GM21619 (cell line): ENCODE measurements around the gene GPR137B.
"Not testable (repeated sequence)": the region's sequence is repeated elsewhere in the genome, so short reads cannot be mapped to it uniquely, and the experiment has no call there.

Source experiments
- ATAC-seq: cut with Tn5 transposase; IDR thresholded peaks from one replicate; pipeline ENCODE4 v1.9.1; 2021; ENCODE audit not compliant: unreplicated experiment

Gene GPR137B

GRCh38 chr1:236160540-236161127 lies 18.3 kb downstream of the GPR137B start:
- ATAC-seq, result no peak

GRCh38 chr1:236161230-236161629 lies 18.9 kb downstream of the GPR137B start:
- ATAC-seq, result no peak

DNA sequence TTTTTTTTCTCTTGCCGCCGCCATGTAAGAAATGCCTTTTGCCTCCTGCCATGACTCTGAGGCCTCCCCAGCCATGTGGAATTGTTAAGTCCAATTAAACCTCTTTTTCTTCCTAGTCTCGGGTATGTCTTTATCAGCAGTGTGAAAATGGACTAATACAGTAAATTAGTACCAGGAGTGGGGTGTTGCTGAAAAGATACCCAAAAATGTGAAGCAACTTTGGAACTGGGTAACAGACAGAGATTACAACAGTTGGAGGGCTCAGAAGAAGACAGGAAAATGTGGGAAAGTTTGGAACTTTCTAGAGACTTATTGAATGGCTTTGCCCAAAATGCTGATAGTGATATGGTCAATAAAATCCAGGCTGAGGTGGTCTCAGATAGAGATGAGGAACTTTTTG lies 19.4 kb downstream of the GPR137B start:
- ATAC-seq, result not testable (repeated sequence)

- ATAC-seq, result no peak
Observed at GRCh38 chr1:236163463-236164153, 21.3 kb downstream of the GPR137B start.

- no peak for ATAC-seq
Observed at GRCh38 chr1:236164273-236164672, 21.9 kb downstream of the GPR137B start.

- ATAC-seq, result no peak
Observed at GRCh38 chr1:236165238-236165981, 23.1 kb downstream of the GPR137B start.

- ATAC-seq, result no peak
Observed at GRCh38 chr1:236166041-236166440, 23.7 kb downstream of the GPR137B start.

- ATAC-seq, result no peak
Observed at GRCh38 chr1:236167154-236167553, 24.8 kb downstream of the GPR137B start.

DNA sequence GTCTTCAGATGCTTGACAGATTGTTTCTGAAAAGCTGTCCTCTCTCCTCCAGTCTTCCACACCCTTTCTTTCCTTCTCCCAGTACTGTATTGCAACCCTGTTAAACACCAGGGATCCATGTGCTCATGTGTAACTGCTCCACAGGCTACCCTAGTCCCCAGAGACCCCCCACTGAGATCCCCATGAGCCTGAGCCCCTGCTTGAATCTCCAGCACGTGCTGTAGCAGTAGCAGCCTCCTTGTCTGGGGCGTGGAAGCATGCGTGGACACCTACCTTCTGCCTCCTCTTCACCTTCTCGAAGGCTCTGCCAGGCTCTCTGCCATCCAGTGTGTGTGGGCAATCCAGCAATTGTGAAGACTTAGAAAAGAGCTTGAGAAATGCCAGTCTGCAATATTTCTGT lies 25.2 kb downstream of the GPR137B start:
- ATAC-seq, result no peak

DNA sequence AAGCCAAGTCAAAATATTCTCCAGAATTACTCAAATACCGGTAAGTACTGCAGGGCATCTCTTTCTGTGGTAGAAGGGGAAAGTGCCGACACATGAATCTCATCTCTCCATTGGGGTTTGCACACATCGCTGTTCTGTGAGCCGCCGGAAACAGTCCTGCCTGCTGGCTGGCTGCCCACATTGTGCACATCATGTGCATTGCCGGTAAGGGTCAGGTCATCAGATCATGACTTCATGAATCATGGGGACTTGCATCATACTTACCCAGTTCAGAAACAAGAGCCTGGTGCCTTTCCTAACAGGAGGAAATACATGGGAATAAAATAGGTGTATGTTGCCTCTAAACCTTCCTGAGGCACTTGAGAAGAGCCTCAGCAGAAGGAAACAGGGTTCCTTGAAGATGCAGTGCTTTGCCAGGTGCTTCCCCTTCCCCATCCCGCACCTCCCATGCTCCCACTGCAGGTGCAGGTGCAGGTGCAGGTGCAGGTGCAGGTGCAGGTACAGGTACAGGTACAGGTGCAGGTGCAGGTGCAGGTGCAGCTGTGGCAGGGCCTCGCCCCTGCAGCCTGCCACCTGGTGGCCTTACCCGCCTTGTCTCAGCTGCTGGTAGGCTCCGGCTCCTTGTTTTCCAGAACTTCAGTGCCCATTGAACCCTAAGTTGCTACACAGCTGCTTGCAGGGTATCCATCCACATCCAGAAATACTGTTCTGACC lies 26.5 kb downstream of the GPR137B start:
- ATAC-seq, result no peak

- ATAC-seq, result no peak
Observed at GRCh38 chr1:236172041-236172579, 29.8 kb downstream of the GPR137B start.

GRCh38 chr1:236173174-236173767 lies 30.9 kb downstream of the GPR137B start:
- ATAC-seq, result no peak

- ATAC-seq, result peak; percentile 91
Observed at GRCh38 chr1:236175642-236176336, 33.5 kb downstream of the GPR137B start.

DNA sequence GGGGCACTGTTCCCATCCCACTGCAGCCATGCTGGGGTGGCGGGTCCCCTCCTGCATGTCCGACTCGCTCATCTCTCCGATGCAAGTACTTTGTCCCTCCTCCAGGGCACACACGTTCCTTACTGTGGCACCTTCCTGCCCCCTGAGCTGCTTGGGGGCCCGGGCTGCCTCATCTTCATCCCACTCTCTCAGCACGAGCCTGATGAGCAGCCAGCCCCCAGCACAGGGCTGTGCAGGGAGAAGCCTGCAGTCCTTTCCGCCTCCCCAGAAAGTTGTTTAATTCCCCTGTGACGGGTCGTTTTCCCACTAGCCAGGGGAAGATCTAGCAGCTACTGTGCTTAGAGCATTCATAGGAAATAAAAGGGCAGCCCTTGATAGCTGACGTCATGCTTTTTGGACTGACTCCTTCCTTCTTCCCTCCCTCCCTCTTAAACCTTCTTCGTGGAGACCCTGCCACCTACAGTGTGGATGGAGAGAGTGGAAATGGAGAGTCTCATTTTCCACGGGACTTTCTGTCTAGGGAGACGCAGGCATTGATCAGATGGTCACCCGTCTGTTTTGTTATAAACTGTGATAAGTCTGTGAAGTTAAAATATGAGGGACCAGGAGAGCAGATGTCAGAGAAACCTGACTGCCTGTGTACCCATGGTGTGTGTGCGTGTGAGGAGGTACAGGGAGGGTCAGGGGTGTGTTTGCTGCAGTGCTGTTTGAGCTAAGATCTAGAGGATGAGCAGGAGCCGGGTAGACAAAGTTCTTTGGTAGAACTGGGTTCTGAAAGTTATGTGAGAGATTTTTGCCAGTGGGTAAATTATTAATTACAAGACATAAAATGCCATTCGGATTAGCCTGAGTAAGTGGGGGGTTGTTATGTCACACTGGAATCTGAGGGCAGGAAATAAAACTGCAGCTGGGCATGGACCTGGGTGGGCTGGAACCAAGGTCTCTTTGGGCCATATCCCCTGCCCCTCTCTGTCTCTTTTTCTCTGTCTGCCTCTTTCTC lies 34.3 kb downstream of the GPR137B start:
- ATAC-seq, result no peak

DNA sequence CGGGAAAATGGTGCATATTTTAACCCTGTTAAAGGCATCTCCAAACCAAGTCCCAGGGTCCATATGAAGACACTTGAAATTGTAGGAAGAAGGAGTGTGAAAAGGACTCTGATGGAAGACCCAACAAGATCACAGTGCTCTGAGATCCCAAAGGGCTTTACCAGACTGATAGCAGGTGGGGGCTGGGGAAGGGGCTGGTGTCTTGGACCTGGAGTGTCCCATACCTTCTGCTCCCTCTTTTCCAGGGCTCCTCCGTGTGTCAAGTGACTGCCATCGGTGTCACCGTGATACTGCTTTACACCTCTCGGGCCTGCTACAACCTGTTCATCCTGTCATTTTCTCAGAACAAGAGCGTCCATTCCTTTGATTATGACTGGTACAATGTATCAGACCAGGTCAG lies 37.3 kb downstream of the GPR137B start:
- no peak for ATAC-seq

GRCh38 chr1:236181059-236181458 lies 38.7 kb downstream of the GPR137B start:
- no peak for ATAC-seq

DNA sequence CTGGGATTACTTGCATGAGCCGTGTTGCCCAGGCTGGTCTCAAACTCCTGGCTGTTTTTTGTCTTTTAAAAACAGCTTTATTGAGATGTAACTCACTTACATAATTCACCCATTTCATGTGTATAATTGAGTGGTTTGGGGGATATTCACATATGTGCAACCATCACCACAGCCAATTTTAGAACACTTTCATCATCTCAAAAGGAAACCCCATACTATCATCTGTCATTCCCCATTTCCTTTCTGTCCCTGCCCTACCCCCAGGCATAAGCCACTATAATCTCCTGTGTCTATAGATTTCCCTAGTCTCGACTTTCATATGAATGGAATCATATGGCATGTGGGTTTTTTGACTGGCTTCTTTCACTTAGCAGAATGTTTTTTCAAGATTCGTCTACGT lies 43.3 kb downstream of the GPR137B start:
- no peak for ATAC-seq

DNA sequence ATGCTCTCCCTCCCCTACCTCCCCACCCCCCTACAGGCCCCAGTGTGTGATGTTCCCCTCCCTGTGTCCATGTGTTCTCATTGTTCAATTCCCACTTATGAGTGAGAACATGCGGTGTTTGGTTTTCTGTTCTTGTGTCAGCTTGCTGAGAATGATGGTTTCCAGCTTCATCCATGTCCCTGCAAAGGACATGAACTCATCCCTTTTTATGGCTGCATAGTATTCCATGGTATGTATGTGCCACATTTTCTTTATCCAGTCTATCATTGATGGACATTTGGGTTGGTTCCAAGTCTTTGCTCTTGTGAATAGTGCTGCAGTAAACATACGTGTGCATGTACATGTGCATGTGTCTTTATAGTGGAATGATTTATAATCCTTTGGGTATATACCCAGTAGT lies 44.1 kb downstream of the GPR137B start:
- not testable (repeated sequence) for ATAC-seq

DNA sequence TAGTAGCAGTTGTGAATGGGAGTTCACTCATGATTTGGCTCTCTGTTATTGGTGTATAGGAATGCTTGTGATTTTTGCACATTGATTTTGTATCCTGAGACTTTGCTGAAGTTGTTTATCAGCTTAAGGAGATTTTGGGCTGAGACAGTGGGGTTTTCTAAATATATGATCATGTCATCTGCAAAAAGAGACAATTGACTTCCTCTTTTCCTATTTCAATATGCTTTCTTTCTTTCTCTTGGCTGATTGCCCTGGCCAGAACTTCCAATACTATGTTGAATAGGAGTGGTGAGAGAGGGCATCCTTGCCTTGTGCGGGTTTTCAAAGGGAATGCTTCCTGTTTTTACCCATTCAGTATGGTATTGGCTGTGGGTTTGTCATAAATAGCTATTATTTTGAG lies 45.7 kb downstream of the GPR137B start:
- ATAC-seq, result not testable (repeated sequence)
